ENCODE results near the gene LRTM1.

The LRTM1 gene

DNA sequence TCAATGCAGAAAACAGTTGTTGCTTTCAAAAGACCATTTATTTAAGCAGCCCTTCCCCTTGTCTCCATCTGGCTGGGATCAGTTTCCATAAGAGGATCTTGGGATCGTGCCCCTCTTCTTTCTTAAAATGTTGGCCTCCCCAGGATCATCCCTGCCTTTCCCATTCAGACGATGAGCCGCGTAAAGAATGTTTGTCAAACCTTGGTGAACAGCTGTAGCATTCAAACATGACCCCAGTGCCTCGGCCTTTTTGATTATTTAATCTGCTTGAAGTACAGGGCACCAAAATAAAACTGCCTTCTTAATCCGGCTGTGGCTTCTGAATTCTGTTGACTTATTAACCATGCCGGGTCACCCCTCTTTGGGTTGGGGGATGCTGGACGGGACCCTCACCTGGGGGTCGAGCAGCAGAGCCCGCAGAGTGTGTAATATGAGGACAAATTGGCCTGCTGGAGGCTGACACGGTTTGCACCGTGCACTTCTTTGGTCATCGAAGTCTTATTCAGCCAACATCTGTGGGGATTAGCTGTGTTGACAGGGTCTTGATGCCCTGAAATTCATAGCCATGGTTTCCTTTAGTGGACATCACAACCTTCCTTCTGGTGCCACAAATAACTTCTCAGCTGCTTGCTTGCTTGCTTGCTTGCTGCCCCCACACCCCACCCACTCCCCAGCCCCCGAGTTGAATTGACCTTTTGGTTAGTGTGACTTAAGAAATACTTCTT lies at the start of gene LRTM1:
Gene LRTM1, minus strand, starts transcription at position 14 of the 725 bp plus-strand sequence. CDS start 148 bp downstream, outside the sequence.
- DNase-seq: no peak

DNA sequence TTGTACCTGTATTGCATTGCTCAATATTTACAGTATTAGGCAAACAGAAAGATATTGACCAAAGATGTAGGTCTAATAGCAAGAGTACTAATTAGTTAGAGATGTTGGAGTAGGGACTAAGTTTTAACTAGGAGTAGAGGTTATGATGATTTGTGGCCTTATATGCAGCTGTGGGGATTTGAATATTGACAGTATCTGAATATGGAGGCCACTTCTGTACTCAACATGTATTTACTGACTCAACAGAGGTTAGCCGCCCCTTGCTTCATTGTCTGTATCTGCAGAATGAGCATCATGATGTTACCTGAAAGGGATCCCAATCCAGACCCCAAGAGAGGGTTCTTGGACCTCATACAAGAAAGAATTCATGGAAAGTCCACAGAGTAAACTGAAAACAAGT lies 49.6 kb upstream of the LRTM1 start:
- DNase-seq: no peak

DNA sequence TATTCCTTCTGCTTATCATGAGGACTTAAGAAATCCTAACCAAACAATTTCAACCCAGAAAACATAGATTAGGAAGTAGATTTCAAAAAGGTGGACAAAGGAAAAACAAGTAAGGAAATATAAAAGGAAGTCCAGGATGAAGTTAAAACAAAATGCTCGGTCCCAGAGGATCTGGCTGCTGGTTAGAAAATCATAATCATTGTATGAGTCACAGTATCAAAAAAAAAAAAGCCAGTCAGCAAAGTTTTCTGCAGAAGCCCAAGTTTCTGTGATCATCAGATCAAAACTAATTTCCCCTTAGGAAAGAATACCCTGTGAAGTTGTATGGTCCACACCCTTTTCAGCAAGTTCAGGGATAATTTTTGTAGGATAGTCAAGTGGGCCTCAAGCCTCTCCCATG lies 43.0 kb upstream of the LRTM1 start:
- no peak for DNase-seq

DNA sequence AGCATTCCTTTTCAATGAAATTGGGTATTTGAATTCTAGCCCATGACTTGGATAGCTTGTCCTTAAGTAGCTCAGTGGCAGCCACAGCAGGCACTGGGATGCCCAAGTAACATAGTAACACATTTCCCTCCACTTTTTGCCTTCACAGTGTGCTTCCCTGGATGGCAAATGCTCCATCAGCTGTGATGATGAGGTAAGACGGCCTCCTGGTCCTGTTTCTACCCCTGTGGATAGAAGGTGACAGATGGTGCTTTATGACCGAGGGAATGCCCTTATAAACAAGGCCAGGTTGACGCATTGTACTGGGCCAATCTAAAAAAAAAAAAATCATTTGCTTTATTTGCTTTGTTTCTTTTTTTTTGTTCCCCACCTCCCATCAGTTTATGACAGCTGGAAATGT lies 41.8 kb upstream of the LRTM1 start:
- no peak for DNase-seq

DNA sequence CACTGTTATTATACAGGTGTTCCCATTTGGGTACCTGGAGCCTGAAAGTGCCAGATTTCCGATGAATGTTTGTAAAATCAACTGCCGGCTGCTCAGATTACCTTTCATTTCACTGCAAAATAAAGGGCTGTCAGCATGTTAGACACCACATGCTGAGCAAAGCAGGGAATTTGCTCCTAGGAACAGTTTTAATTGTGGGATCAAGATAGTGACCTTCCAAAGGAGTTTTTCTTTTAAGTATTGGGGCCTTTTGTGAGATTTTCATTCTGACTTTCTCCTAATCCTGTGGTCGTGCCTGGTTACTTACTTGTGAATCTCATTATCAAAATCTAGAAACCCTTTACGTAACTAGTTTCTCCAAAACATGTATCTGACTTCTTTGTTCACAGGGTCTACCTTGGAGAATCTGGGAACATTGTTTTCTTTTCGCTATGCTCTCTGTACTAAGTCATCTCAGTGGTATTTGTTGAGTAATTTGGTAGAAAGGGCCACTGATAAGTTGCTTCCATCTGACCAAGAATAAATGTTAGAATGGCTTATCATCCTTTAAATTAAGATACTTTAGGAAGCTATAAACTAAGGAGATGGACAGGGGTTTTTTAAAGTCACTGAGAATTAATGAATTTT lies 40.8 kb upstream of the LRTM1 start:
- DNase-seq: no peak

DNA sequence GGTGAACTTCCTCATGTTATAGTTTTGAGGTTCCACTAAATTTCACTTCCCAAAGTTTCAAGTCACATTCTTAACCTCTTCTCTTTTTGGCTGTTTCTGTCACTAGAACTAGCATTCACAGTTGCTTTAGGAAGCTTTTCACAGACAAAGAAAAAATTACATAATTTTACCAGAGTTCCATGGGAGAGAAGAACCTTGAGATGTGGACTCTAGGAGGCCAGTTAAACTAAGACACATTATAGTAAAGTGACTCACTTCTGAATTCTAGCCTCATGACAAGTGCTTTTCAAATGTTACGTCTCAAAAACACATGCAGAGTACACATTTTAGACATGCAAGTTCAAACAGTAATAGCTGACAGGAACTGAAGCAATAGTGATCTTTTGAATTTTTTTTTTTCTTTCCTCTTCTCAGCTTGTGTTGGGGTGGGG lies 39.9 kb upstream of the LRTM1 start:
- no peak for DNase-seq

DNA sequence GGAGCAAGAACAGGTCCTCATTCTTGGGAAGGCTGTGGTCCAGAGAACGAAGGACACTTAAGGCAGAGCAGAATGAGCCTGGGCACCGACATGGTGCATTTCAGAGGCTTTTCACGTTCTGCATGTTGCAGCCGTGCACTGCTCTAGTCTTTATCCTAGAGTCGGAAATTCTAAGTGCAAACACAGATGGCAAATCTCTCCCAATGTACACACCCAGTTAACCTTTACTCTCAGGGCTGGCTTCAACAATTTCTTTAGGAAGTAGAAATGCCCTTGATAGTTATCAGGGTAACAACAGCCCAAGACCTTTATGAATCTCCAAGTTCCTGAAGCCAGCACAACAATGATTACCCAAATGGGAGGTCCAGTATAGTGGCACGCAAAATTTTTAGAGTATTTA lies 39.1 kb upstream of the LRTM1 start:
- no peak for DNase-seq

DNA sequence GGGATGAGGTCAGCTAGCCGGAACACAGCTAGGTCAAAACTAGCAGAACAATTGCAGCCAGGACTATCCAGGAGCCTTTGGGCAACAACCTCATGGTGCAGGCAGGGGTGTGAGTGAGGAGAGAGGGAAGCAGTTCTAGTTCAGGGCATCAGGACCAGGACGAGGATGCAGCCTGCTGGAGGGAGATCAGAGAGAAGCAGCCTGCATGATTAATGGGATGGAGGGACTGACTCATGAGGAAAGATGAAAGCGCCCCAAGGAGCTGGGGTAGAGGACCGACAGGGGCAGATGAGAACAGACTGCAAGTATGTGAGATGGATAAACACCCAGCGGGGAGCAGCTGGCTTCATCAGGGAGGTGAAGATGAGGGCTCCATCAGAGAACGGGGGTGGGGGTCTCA lies 37.9 kb upstream of the LRTM1 start:
- no peak for DNase-seq

DNA sequence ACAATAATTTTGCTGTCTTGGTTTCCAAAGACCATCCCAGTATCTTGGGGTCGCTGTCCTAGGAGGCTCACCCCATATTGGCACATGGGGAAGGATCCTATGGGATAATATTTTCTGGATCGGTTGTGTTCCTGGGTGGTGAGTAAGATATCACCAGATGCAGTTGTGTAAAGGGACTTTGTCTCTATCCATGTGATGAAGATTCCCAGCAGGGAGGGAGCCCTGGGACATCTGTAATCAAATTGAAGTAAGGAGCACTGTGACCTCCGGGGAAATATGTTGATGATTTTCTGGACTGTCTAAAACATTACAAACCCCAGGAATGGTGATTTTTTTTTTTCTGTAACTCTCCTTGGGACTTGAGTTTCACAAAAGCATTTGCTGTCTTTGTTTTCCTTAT lies 36.2 kb upstream of the LRTM1 start:
- no peak for DNase-seq

DNA sequence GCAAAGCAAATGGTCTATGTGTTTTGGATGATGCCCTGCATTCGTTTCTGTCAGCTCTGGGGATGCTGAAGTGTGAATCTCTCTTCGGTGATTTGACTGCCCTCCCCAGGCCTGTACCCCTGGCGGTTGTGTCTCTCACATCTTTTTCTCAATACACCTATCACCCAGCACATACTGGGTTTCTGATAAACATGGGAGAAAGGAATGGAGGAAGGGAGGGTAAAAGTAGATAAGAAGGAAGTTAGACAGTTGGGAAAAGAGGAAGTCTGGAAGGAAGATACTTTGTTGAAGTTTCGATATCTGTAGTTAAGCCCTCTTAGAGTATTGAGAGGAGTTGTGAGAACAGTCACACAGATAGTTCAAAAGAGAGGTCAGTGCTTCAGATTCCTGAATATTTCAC lies 35.8 kb upstream of the LRTM1 start:
- no peak for DNase-seq

DNA sequence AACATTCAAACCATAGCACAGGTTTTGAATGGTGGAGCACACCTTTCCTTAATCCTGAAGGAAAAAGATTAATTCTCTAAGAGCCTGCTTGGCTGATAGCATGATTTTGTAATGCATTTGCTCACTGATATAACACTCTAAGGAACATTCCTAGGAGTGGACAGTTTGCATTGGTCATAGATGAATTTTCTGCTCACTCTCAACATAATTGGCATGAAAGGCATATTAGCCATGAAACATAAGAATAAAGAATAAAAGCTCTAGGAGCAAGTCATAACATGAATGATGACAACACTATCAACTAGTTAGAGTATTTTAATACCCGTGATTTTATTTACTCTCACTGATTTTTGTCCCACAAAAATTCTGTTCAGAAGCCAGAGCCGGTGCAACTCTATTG lies 34.3 kb upstream of the LRTM1 start:
- no peak for DNase-seq

DNA sequence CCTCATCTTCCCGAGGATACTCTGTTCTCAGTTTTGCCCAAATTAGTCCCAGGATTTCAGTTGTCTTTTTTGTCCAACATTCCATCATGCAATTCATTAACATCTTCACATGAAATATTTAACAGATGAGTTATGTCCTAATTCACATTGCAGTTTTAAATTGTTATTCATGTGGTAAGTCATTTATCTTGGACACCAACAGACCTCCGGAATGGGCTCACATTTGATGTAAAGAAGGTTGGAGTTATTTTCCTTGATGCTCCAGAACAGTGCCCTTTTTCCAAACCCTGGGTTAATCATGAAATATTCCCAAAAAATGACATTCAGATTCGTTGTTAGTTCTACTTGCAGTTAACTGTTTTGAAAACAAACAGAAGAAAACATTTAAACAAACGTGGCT lies 32.8 kb upstream of the LRTM1 start:
- no peak for DNase-seq

DNA sequence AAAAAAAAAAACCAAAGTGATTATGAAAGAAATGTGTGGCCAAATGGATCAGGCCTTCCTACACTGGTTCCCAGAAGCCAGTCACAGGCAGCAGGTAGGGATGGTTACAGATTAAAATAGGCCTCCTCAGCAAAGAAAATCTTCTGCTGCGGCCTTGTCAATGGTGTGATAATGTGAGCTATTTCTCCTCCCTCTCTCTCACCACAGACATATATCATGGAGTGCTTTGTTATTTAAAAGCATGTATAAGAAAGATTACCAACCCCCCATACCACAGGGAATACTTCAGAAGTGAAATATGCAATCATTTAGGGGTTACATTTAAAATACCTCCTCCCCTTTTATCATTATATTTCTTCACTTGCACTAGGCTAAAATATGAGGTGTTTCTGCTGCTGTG lies 32.2 kb upstream of the LRTM1 start:
- DNase-seq: no peak

DNA sequence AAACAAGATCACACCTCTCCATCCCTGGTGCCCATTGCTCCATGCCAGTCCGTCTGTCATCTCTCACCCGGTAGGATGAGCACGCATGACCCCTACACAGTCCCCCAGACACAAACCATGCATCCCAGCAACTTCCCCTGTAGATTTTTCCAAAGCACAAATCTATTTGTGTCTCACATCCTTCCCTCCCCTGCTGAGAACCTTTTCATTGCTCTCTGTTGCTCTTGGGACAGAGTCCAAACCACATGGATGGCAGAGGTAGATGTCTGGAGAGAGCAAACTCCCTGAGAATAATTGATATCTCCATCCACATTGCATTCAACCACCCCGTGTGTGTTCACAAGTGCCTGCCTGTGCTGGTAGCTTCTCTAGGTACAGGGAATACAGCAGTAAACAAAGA lies 29.9 kb upstream of the LRTM1 start:
- DNase-seq: no peak

DNA sequence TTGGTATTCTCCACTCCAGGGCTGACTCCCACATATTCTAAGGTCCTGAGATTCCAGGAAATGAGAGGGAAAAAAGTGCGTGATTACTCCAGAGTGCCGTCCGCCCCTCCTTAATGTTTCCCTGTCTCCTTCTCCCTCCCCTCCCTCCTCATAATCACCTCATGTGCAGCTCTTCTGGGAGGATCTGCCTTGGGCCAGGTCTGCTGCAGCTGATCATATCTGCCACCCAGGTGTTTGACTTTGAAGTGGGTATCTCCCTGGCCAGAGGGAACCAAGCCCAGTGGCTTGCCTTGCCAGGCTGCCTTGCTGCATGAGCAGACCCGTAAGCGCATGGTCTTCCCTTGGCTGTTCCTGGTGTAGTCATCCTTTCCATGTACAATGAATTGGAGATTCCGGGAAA lies 28.1 kb upstream of the LRTM1 start:
- no peak for DNase-seq

DNA sequence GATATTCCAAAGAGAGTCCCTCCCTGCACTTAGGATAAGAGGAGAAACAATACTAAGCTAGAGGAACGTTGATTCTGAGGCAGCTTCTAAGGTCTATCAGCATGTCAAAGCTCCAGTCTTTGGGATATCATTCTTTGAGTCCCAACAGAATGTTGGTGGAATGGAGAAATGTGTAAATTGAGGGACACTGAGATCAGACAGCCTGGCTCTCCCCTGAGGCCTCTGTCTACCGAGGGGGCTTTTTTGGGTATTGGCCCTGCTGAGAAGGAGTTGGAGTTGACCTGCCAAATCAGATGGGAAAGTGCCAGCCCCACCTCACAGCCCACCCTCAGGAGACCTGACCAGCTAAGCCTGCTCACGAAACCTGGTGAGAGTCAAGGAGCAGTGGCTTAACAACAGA lies 27.6 kb upstream of the LRTM1 start:
- no peak for DNase-seq

DNA sequence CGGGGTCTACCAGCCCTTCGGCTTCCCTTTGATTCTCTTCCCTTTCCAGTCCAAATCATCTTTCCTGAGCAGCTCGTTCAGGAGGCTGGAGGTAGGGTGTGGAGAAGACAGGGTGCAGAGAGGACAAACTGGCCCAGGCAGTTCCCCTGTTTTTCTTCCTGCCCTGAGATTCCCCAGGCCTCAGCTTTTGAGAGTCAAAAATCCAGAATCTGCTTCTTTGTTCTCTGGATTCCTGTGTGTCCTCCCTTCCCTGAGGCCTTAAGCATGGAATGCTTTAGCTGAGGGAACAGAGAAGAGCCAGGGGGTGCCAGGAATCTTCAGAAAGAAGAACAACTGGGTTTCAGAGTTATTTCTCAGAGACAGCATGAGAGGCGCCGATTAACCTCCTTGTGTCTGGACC lies 26.7 kb upstream of the LRTM1 start:
- DNase-seq: no peak

DNA sequence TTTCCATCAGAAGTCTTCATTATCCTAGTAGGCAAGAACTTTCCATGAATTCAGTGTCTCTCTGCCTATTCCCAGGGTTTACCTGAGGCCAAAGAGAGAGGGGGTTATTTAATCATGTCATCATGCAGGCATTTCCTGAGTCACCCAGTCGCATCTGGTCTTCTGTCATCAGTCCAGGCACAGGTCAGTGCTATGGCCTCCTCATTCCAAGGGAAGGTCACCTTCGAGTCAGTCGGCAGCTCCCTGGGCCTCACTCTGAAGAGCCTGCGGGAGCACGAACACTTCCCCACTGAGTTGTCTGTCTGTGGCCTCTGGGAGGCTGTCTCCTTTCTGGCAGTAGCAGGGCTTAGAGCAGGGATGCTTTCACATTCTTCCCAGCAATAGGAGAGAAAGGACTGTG lies 26.2 kb upstream of the LRTM1 start:
- DNase-seq: no peak

DNA sequence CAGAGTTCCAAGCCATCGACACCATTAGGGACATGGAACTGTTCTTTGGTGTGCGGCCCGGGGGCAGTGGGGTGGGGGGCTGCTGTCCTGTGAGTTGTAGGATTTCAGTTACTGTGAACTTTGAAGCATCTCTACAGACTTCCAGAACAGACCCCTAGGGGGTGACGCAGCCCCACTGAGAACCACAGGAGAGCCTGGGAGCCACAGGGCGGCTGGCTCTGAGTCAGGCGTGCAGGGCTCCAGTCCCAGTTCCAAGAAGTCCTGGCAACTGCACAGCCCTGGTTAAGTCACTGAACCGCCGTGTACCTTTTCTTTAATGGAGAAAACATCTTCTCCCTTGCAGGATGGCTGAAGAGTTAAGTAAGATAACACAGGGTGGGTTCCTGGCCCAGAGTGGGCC lies 23.5 kb upstream of the LRTM1 start:
- DNase-seq: peak in 1 of 2 donors; percentile 37

DNA sequence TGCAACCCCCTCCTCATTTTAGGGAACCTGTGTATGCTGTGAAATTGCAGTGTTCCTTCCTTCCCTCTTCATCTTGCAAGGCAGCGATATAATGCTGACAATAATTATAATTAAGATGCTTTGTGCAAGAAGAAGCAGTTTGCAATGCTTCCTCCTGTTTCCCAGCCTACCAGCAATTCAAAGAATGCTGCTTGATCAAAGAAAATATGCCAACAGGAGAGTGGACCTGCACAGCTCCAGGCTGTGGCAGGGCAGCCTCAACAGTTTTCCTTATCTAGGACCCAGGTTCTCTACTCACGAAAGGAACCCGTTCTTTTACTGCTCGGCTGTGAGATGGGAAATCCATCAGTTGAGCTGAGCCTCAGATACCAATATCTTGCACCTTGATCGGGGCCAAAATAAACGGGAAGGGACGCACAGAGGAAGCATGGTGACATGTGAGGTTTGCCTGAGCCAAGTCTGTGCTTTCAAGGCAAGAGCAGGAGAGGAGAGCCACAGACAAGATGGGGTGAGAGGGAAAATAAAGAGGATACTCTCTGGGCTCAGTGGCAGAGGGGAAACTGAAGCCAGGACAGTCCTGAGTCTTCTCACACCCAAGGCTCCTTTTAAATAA lies 22.6 kb upstream of the LRTM1 start:
- no peak for DNase-seq

DNA sequence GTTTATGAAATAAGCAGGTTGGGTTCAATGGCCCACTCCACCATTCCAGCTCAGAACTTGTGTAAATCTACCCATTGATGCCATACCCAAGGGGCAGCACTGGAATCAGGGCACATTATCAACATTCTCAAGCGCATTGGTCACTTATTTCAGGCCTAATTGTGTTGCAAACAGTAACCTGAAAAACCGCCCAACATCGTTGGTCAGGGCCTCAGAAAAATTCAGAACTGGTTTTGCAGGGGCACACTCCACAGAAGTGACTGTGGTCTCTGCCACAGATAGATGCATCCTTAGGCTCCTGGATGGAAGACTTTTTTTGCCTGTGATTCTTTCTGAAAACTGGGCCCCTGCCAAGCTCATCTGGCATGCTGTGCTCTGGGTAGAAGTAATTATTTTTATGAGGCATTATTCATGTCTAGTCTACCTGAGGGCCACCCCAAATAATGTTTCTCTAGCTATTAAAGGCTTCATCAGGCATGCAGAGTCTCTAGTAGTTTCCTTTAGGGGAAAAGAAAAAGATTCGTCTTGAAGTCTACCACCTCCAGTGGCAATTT lies 21.7 kb upstream of the LRTM1 start:
- DNase-seq: no peak

DNA sequence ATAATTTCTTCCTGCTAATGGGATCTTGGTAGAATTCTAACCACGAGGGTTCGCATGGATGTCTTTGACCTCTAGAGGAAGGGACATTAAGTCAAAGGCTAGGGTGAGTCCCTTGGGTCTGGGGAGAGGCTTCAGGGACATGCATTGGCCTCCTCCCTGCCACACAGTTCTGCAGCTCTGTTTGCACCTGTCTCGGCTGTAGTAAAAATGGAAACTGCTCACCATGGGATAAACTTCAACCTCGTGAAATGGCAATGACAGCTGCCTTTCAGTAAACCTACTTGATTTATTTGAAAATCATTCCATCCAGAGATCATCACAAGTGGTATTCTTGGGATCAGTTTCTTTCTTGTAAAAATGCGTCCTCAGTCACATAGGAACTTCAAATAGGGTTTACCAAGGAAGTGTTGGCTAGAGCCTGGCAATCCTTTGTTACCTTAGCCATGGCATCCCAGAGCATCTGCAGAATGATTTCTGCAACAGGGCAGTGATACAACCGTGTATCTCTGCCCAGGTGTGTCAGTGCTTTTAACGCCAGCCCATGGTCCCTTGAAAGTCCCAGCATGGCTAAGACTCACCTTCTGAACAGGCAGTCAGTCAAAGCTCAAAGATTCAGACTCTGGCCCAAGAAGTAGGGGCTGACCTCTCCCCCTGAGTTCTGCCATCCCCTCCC lies 14.0 kb upstream of the LRTM1 start:
- no peak for DNase-seq

DNA sequence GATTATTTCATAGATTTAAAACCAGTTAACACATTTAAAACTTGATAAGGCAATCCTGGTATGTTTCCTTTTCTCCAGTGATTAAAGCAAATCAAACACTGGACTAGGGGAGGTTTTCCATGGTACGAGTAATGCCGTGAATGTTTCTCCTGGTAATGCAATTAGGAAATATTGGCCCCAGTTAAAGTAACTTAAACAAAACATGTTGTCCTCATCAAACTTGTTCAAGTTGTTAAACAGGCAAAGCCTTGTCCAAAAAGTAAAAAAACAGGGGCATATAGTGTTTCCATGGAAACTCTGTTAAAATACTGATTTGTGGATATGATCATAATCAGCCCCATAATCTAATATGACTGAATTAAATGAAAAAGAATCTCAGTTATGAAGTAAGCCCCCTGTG lies 13.1 kb upstream of the LRTM1 start:
- DNase-seq: no peak

Measured in CD4-positive, alpha-beta T cell treated with Interleukin-4 for 1 hour (primary cell).